ENCODE data around the gene SACM1L.

- TF ChIP-seq CTCF (IDR thresholded peaks at IDR 0.05; ENCODE audit: extremely low read depth in 1 of 2, insufficient read depth in 1 of 2, low read depth in 1 of 2, low read length in 2 of 2) (no peak), EZH2 (IDR thresholded peaks at IDR 0.05; ENCODE audit: borderline replicate concordance, low read depth, low read length, severe bottlenecking) (no peak), JUN (IDR thresholded peaks at IDR 0.05; ENCODE audit: borderline replicate concordance, insufficient read depth, insufficient read length, low read depth) (no peak), MYC (IDR thresholded peaks at IDR 0.05; ENCODE audit: low read depth, low read length) (no peak), POLR2A (IDR thresholded peaks at IDR 0.05; ENCODE audit: low read depth, low read length) (no peak), POLR2AphosphoS5 (IDR thresholded peaks at IDR 0.05; ENCODE audit: insufficient read depth, low read depth, low read length) (no peak), GATA2 (IDR thresholded peaks at IDR 0.05; ENCODE audit: insufficient read depth, insufficient read length, low read depth, low read length) (no peak), MAX (IDR thresholded peaks at IDR 0.05; ENCODE audit: insufficient read depth, insufficient read length) (no peak)
Measured at GRCh38 chr3:45682786-45683185, 6.4 kb upstream of the SACM1L start.

Measured in endothelial cell of umbilical vein (primary cell).